GM21825 (cell line): ENCODE results near the gene FCER1G.

ENCODE experiments used
- ATAC-seq: cut with Tn5 transposase; IDR thresholded peaks from one replicate; pipeline ENCODE4 v1.9.1; 2021; ENCODE audit warnings: mild to moderate bottlenecking, moderate library complexity; ENCODE audit not compliant: unreplicated experiment

Gene FCER1G

DNA sequence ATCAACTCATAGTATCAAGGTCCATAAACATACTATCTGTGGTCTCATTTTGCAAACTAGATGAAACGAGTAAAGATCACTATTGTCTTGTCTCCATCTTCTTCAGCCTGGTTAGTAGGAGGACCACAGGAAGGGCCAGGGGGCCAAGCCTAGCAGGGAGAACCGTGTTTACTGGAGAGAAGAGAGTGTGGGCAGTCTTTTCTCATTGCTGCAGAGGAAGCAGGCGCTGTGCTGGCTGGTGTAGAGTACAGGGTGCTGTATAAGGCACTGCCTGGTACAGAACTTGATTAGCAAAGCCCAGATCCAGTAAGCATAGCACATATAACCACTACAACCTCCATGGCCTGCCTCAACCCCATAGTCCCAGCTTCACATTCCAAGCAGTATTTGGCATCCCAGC lies 27.8 kb upstream of the FCER1G start:
- no peak for ATAC-seq

DNA sequence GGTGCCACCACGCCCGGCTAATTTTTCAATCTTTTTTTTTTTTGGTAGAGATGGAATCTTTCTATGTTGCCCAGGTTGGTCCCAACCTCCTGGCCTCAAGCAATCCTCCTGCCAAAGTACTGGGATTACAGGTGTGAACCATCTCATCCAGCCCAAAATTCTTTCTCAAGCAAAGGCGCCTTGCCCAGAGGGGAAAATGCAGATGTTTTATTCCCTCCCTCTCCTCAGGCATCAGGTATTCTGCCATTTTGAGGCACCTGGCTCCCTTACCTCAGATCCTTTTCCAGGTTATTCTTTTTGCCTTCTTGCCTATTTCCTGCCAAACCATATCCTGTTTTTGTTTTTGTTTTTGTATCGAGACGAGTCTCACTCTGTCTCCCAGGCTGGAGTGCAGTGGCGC lies 26.7 kb upstream of the FCER1G start:
- ATAC-seq, result no peak

GRCh38 chr1:161189036-161189435 lies 26.1 kb upstream of the FCER1G start:
- ATAC-seq, result no peak

- ATAC-seq, result no peak
Measured at GRCh38 chr1:161190962-161191521, 24.1 kb upstream of the FCER1G start.

- ATAC-seq, result no peak
Measured at GRCh38 chr1:161191971-161192370, 23.1 kb upstream of the FCER1G start.

DNA sequence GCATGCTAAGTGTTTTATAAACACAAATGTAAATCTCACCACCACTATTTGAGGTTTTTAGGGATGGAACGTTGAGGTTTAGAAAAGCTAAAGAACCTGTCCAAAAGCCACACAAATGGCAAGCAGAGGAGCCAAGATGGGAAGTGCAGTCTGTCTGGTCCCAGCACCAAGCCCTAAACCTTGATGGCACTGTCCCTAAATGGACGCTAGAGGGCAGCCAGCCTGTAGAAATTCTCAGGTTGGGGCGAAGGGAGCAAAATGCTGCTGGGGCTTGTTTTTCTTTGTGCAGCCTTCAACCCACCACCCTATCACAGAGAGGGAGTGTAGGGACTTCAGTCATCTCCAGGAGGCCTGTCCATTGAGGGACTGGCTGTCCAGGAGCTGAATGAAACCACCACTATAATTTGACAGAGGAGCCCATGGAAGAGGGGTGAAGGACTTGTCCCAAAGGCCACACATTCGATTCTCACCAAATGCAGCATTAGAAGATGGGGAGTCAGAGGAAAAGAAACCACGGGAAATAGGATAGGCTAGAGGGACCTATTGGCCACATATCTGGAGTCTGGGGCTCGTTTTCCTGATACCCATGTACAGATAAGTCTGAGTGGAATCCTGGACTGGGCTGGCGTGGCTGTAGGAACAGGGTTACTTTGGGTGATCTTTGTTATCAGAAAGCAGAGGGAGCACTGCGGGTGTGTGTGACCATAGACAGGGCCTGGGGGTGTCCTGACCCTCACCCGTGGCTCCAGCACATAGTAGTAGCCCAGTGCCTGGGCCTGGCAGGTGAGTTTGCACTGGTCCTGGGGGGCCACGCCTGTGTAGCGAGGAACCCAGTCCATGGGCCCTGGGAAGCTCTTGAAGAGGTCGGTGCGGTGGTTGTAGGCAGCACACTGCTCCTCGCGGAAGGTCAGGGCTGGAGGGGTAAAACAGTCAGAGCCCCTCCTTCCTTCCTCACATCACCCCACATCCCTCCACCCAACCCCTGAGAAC lies 22.3 kb upstream of the FCER1G start:
- ATAC-seq, result no peak

DNA sequence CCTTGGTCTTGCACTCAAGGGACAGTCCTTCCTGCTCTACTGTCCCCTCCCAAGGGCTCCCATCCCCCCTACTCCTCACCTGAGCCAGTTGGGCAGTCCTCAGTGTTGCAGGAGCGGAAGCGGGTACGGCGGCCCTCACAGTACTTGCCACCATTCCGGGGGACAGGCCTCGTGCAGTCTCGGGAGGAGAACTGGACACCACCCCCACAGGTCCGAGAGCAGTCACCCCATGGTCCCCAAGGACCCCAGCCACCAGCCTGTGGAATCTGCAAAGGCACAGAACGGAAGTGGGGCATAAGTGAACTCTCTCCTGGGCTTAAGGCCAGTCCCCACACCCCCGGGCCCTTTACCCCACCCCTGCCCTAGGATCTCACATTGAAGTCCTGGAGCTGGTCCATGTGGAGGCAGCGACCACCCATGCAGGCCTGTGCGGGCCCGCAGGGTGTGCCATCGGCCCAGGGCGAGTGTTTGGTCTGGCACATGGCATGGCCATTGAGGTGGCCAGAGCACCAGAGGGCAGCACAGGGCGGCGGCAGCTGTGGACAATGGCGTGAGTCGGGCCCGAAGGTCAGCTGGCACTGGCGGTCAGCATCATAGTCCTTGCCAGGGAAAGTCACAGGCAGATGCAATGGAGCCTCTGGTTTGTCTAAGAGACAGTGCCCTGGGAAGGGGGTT lies 21.4 kb upstream of the FCER1G start:
- ATAC-seq, result no peak

GRCh38 chr1:161195171-161195570 lies 19.9 kb upstream of the FCER1G start:
- no peak for ATAC-seq

- ATAC-seq, result no peak
Measured at GRCh38 chr1:161196111-161196510, 19.0 kb upstream of the FCER1G start.

- ATAC-seq, result no peak
Measured at GRCh38 chr1:161196521-161197451, 18.3 kb upstream of the FCER1G start.

GRCh38 chr1:161197560-161198193 lies 17.4 kb upstream of the FCER1G start:
- no peak for ATAC-seq

- no peak for ATAC-seq
Measured at GRCh38 chr1:161198194-161198896, 16.8 kb upstream of the FCER1G start.

DNA sequence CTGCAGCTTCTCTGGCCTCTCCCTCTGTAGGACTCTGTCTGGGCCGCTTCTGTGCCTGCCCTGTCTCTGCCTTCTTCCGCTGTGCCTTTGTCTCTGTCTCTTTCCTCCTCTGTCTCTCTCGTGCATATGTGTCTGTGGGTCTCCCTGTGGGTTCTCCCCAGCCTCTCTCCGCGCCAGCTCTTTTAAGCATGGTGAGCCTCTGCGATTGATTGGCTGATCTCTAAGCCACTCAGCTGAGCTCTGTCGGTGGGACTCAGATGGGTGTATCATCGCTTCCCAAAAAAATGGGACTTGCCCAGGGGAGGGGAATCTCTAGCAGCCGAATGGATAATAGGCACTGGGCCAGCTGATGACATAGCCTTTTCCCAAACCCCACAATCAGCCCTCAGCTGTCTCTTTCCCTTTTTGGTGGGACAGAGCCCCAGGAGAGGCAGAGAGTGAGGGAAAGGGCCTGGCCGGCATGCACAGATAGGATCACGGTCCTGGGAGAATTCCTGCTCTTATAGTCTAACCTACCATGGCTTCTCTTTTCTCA lies 16.1 kb upstream of the FCER1G start, which contains the start of gene ADAMTS4:
ADAMTS4 (minus strand) TSS at position 158 of the 535 bp plus-strand sequence. CDS start 427 bp downstream, outside the sequence.
- ATAC-seq, result no peak

- no peak for ATAC-seq
Measured at GRCh38 chr1:161199506-161200139, 15.5 kb upstream of the FCER1G start.

- no peak for ATAC-seq
Measured at GRCh38 chr1:161200421-161200991, 14.6 kb upstream of the FCER1G start.

GRCh38 chr1:161200992-161201835 lies 13.9 kb upstream of the FCER1G start:
- ATAC-seq, result no peak
